MM.1S (cell line): ENCODE data around the gene PINLYP.

Source experiments
- DNase-seq: peaks from one replicate; pipeline ENCODE4 v3.0.0-alpha.2; 2015
- H2AFZ ChIP-seq: fragments of 300-600 bp; sonication (generic); 2 replicates; pipeline ENCODE4 v1.6.0; 2016; ENCODE audit warnings: antibody characterized with exemption, low read length
- H3F3A ChIP-seq: fragments of 300-600 bp; sonication (generic); 2 replicates; pipeline ENCODE4 v1.6.1; 2016; ENCODE audit warnings: mild to moderate bottlenecking, antibody characterized with exemption, low read length, moderate library complexity, mixed read lengths; ENCODE audit not compliant: insufficient read depth
- H3K27ac ChIP-seq: fragments of 300-600 bp; sonication (generic); 2 replicates; pipeline ENCODE4 v1.5.1; 2016; ENCODE audit warnings: mild to moderate bottlenecking, low read length
- H3K27me3 ChIP-seq: fragments of 300-600 bp; sonication (generic); replicated peaks from 2 replicates; pipeline ENCODE4 v1.6.0; 2016; ENCODE audit warnings: low read length; ENCODE audit not compliant: insufficient read depth
- H3K36me3 ChIP-seq: fragments of 300-600 bp; sonication (generic); replicated peaks from 2 replicates; pipeline ENCODE4 v1.6.1; 2016; ENCODE audit warnings: mild to moderate bottlenecking, low read length, mixed read lengths; ENCODE audit not compliant: insufficient read depth
- H3K4me1 ChIP-seq: fragments of 300-600 bp; sonication (generic); 2 replicates; pipeline ENCODE4 v1.6.1; 2016; ENCODE audit warnings: low read length, mixed read lengths
- H3K4me2 ChIP-seq: fragments of 300-600 bp; sonication (generic); 2 replicates; pipeline ENCODE4 v1.6.0; 2016; ENCODE audit warnings: low read depth, low read length
- H3K4me3 ChIP-seq: fragments of 300-600 bp; sonication (generic); 2 replicates; pipeline ENCODE4 v1.5.1; 2016; ENCODE audit warnings: low read length, mixed read lengths
- H3K79me2 ChIP-seq: fragments of 300-600 bp; sonication (generic); 2 replicates; pipeline ENCODE4 v1.6.1; 2016; ENCODE audit warnings: mixed run types, low read length, mixed read lengths
- H3K9ac ChIP-seq: fragments of 300-600 bp; sonication (generic); 2 replicates; pipeline ENCODE4 v1.6.1; 2016; ENCODE audit warnings: low read length, mixed read lengths
- H3K9me2 ChIP-seq: fragments of 300-600 bp; sonication (generic); replicated peaks from 2 replicates; pipeline ENCODE4 v1.6.1; 2016; ENCODE audit warnings: mild to moderate bottlenecking, low read length, mixed read lengths; ENCODE audit not compliant: insufficient read depth
- H3K9me3 ChIP-seq: fragments of 300-600 bp; sonication (generic); replicated peaks from 2 replicates; pipeline ENCODE4 v1.6.1; 2016; ENCODE audit warnings: mild to moderate bottlenecking, low read length, mixed read lengths; ENCODE audit not compliant: insufficient read depth
- H4K20me1 ChIP-seq: fragments of 300-600 bp; sonication (generic); 2 replicates; pipeline ENCODE4 v1.6.1; 2016; ENCODE audit warnings: mild to moderate bottlenecking, low read length, moderate library complexity, mixed read lengths; ENCODE audit not compliant: insufficient read depth
- CTCF ChIP-seq: fragments of 300-600 bp; sonication (generic); IDR thresholded peaks from 2 replicates; pipeline ENCODE4 v1.5.1; 2016; ENCODE audit warnings: antibody characterized with exemption, low read length, mixed read lengths
- EZH2 ChIP-seq: fragments of 300-600 bp; sonication (generic); optimal IDR thresholded peaks from 2 replicates; pipeline ENCODE3; 2017; ENCODE audit warnings: low read depth, mild to moderate bottlenecking, antibody characterized with exemption, low read length, mixed read lengths
- EZH2phosphoT487 ChIP-seq: fragments of 300-600 bp; sonication (generic); IDR thresholded peaks from 2 replicates; pipeline ENCODE4 v1.6.1; 2018; ENCODE audit warnings: antibody characterized with exemption, low read length

Gene PINLYP

GRCh38 chr19:43581467-43581866 is 5.9 kb downstream of the PINLYP start:
- Histone ChIP-seq H3K4me1 (no peaks in the 10 kb centered on the region), H2AFZ (no peak overlapping the region), H3K36me3 (no peaks in the 10 kb centered on the region), H3K27me3 (peaks cover 16% of the 10 kb centered on the region; the same call in 1 of the 2 replicates), H4K20me1 (no peaks in the 10 kb centered on the region), H3K9ac (no peak overlapping the region), H3K4me2 (no peak overlapping the region), H3K9me2 (no peaks in the 10 kb centered on the region), H3K4me3 (no peak overlapping the region), H3K9me3 (no peaks in the 10 kb centered on the region), H3F3A (no peaks in the 10 kb centered on the region), H3K27ac (no peak overlapping the region), H3K79me2 (no peaks in the 10 kb centered on the region)
- TF ChIP-seq CTCF: no peak
- no peak for TF ChIP-seq EZH2
- no peak for TF ChIP-seq EZH2phosphoT487
- DNase-seq: no peak

- no peak for TF ChIP-seq CTCF
- TF ChIP-seq EZH2: no peak
- no peak for TF ChIP-seq EZH2phosphoT487
- H3K27me3 ChIP-seq: peaks cover 9% of the 10 kb centered on the region; the same call in 1 of the 2 replicates
- no peak for DNase-seq
- no peak overlapping the region for H2AFZ ChIP-seq
- no peaks in the 10 kb centered on the region for H3K4me1 ChIP-seq
- H3K9me3 ChIP-seq: no peaks in the 10 kb centered on the region
- H3K9me2 ChIP-seq: no peaks in the 10 kb centered on the region
- H3K27ac ChIP-seq: no peak overlapping the region
- no peaks in the 10 kb centered on the region for H3F3A ChIP-seq
- H3K79me2 ChIP-seq: no peaks in the 10 kb centered on the region
- H3K36me3 ChIP-seq: no peaks in the 10 kb centered on the region
- no peak overlapping the region for H3K4me3 ChIP-seq
- H3K4me2 ChIP-seq: no peak overlapping the region
- no peak overlapping the region for H3K9ac ChIP-seq
- no peaks in the 10 kb centered on the region for H4K20me1 ChIP-seq
Measured at GRCh38 chr19:43582495-43582894, 6.9 kb downstream of the PINLYP start.

GRCh38 chr19:43584484-43584883 is 8.9 kb downstream of the PINLYP start:
- H3K4me3 ChIP-seq: no peak overlapping the region
- H3K4me1 ChIP-seq: no peaks in the 10 kb centered on the region
- H3K4me2 ChIP-seq: no peak overlapping the region
- no peak overlapping the region for H3K27ac ChIP-seq
- H3K79me2 ChIP-seq: no peaks in the 10 kb centered on the region
- H3K36me3 ChIP-seq: no peaks in the 10 kb centered on the region
- H4K20me1 ChIP-seq: no peaks in the 10 kb centered on the region
- no peaks in the 10 kb centered on the region for H3K9me3 ChIP-seq
- no peak for DNase-seq
- H3F3A ChIP-seq: no peaks in the 10 kb centered on the region
- H3K9me2 ChIP-seq: no peaks in the 10 kb centered on the region
- no peak for TF ChIP-seq CTCF
- no peak for TF ChIP-seq EZH2
- no peak for TF ChIP-seq EZH2phosphoT487
- no peaks in the 10 kb centered on the region for H3K27me3 ChIP-seq
- no peak overlapping the region for H3K9ac ChIP-seq
- no peak overlapping the region for H2AFZ ChIP-seq
